ENCODE data around the gene TBC1D1.

TBC1D1 gene

GRCh38 chr4:38045289-38045988 lies 154.6 kb downstream of the TBC1D1 start:
- Histone ChIP-seq H3K27me3 (ENCODE audit: control insufficient read depth in 3 of 3, insufficient read depth in 3 of 3, low read depth in 1 of 3, low read length in 3 of 3) (no peaks in the 10 kb centered on the region), H3K18ac (ENCODE audit: low read length) (no peak overlapping the region), H3K79me1 (ENCODE audit: low read depth, low read length) (no peaks in the 10 kb centered on the region), H2BK12ac (ENCODE audit: low read length) (no peak overlapping the region), H2BK5ac (ENCODE audit: low read length) (no peak overlapping the region), H3K23ac (ENCODE audit: low read depth, low read length, poor library complexity) (no peak overlapping the region), H2AFZ (ENCODE audit: low read length) (no peak overlapping the region), H3K4ac (ENCODE audit: low read length) (no peak overlapping the region), H3K4me1 (ENCODE audit: control insufficient read depth in 2 of 2, insufficient read depth in 1 of 2, low read depth in 1 of 2, low read length in 2 of 2) (peaks cover 3 to 4% of the 10 kb centered on the region in 2 donors), H3K27ac (replicated peaks; ENCODE audit: low read length) (no peak overlapping the region), H3K4me3 (ENCODE audit: low read length in 2 of 2) (no peak overlapping the region), H2AK5ac (ENCODE audit: low read depth, low read length) (no peak overlapping the region), H3K36me3 (replicated peaks in 1 of 2; ENCODE audit: control insufficient read depth in 2 of 2, insufficient read depth in 2 of 2, low read length in 2 of 2) (peaks cover 7 to 59% of the 10 kb centered on the region in 2 donors), H2BK120ac (ENCODE audit: low read depth, low read length) (no peak overlapping the region), H3K4me2 (ENCODE audit: insufficient read depth, low read length, poor library complexity, severe bottlenecking) (no peak overlapping the region), H2BK15ac (ENCODE audit: low read length) (no peak overlapping the region), H4K8ac (ENCODE audit: low read depth, low read length) (no peak overlapping the region), H3K9me3 (replicated peaks in 1 of 2; ENCODE audit: control insufficient read depth in 2 of 2, insufficient read depth in 1 of 2, low read depth in 1 of 2, low read length in 2 of 2) (no peaks in the 10 kb centered on the region), H4K91ac (ENCODE audit: low read depth, low read length, poor library complexity) (no peak overlapping the region), H3K14ac (ENCODE audit: low read length) (no peak overlapping the region), H3K9ac (ENCODE audit: low read depth, low read length, poor library complexity) (no peak overlapping the region)
- no CpG with 5 or more reads among the region's 8 CpGs for WGBS, 2 donors (ENCODE audit: extremely low coverage in 2 of 2, insufficient read length in 2 of 2, insufficient replicate concordance in 1 of 2)
- DNase-seq (ENCODE audit: low spot score): no peak

GRCh38 chr4:38046727-38047489 lies 156.0 kb downstream of the TBC1D1 start:
- no peak overlapping the region for H2BK12ac ChIP-seq (ENCODE audit: low read length)
- peaks cover 3 to 4% of the 10 kb centered on the region in 2 donors for H3K4me1 ChIP-seq (ENCODE audit: control insufficient read depth in 2 of 2, insufficient read depth in 1 of 2, low read depth in 1 of 2, low read length in 2 of 2)
- no peak overlapping the region for H3K27ac ChIP-seq (replicated peaks; ENCODE audit: low read length)
- no peak overlapping the region for H4K8ac ChIP-seq (ENCODE audit: low read depth, low read length)
- H3K14ac ChIP-seq (ENCODE audit: low read length): peak overlapping the region; percentile 17
- no peak overlapping the region for H3K9ac ChIP-seq (ENCODE audit: low read depth, low read length, poor library complexity)
- no peak overlapping the region for H3K4ac ChIP-seq (ENCODE audit: low read length)
- H3K9me3 ChIP-seq (replicated peaks in 1 of 2; ENCODE audit: control insufficient read depth in 2 of 2, insufficient read depth in 1 of 2, low read depth in 1 of 2, low read length in 2 of 2): no peaks in the 10 kb centered on the region
- DNase-seq (ENCODE audit: low spot score): peak; percentile 17
- peak overlapping the region; percentile 27 for H2AFZ ChIP-seq (ENCODE audit: low read length)
- no peaks in the 10 kb centered on the region for H3K27me3 ChIP-seq (ENCODE audit: control insufficient read depth in 3 of 3, insufficient read depth in 3 of 3, low read depth in 1 of 3, low read length in 3 of 3)
- peaks cover 5 to 69% of the 10 kb centered on the region in 2 donors for H3K36me3 ChIP-seq (replicated peaks in 1 of 2; ENCODE audit: control insufficient read depth in 2 of 2, insufficient read depth in 2 of 2, low read length in 2 of 2)
- WGBS, 2 donors (ENCODE audit: extremely low coverage in 2 of 2, insufficient read length in 2 of 2, insufficient replicate concordance in 1 of 2): no CpG with 5 or more reads among the region's 5 CpGs
- no peak overlapping the region for H4K91ac ChIP-seq (ENCODE audit: low read depth, low read length, poor library complexity)
- H2BK120ac ChIP-seq (ENCODE audit: low read depth, low read length): no peak overlapping the region
- no peak overlapping the region for H3K4me3 ChIP-seq (ENCODE audit: low read length in 2 of 2)
- H3K23ac ChIP-seq (ENCODE audit: low read depth, low read length, poor library complexity): no peak overlapping the region
- H3K79me1 ChIP-seq (ENCODE audit: low read depth, low read length): peaks cover 1% of the 10 kb centered on the region
- H3K4me2 ChIP-seq (ENCODE audit: insufficient read depth, low read length, poor library complexity, severe bottlenecking): no peak overlapping the region
- H2BK5ac ChIP-seq (ENCODE audit: low read length): no peak overlapping the region
- no peak overlapping the region for H3K18ac ChIP-seq (ENCODE audit: low read length)
- no peak overlapping the region for H2AK5ac ChIP-seq (ENCODE audit: low read depth, low read length)
- no peak overlapping the region for H2BK15ac ChIP-seq (ENCODE audit: low read length)

GRCh38 chr4:38049545-38050170 lies 158.8 kb downstream of the TBC1D1 start:
- no peak overlapping the region for H4K8ac ChIP-seq (ENCODE audit: low read depth, low read length)
- H3K14ac ChIP-seq (ENCODE audit: low read length): no peak overlapping the region
- H2BK12ac ChIP-seq (ENCODE audit: low read length): no peak overlapping the region
- H4K91ac ChIP-seq (ENCODE audit: low read depth, low read length, poor library complexity): no peak overlapping the region
- DNase-seq (ENCODE audit: low spot score): no peak
- no peak overlapping the region for H3K4me2 ChIP-seq (ENCODE audit: insufficient read depth, low read length, poor library complexity, severe bottlenecking)
- H2BK120ac ChIP-seq (ENCODE audit: low read depth, low read length): no peak overlapping the region
- H3K9ac ChIP-seq (ENCODE audit: low read depth, low read length, poor library complexity): no peak overlapping the region
- H3K4me3 ChIP-seq (ENCODE audit: low read length in 2 of 2): no peak overlapping the region
- no CpG with 5 or more reads among the region's 15 CpGs for WGBS, 2 donors (ENCODE audit: extremely low coverage in 2 of 2, insufficient read length in 2 of 2, insufficient replicate concordance in 1 of 2)
- no peak overlapping the region for H2AFZ ChIP-seq (ENCODE audit: low read length)
- H2BK5ac ChIP-seq (ENCODE audit: low read length): no peak overlapping the region
- H3K27ac ChIP-seq (replicated peaks; ENCODE audit: low read length): no peak overlapping the region
- no peak overlapping the region for H3K18ac ChIP-seq (ENCODE audit: low read length)
- no peak overlapping the region for H2AK5ac ChIP-seq (ENCODE audit: low read depth, low read length)
- H3K27me3 ChIP-seq (ENCODE audit: control insufficient read depth in 3 of 3, insufficient read depth in 3 of 3, low read depth in 1 of 3, low read length in 3 of 3): no peaks in the 10 kb centered on the region
- no peak overlapping the region for H3K4ac ChIP-seq (ENCODE audit: low read length)
- H2BK15ac ChIP-seq (ENCODE audit: low read length): no peak overlapping the region
- peaks cover 2% of the 10 kb centered on the region for H3K79me1 ChIP-seq (ENCODE audit: low read depth, low read length)
- H3K9me3 ChIP-seq (replicated peaks in 1 of 2; ENCODE audit: control insufficient read depth in 2 of 2, insufficient read depth in 1 of 2, low read depth in 1 of 2, low read length in 2 of 2): no peaks in the 10 kb centered on the region
- no peak overlapping the region for H3K23ac ChIP-seq (ENCODE audit: low read depth, low read length, poor library complexity)
- H3K36me3 ChIP-seq (replicated peaks in 1 of 2; ENCODE audit: control insufficient read depth in 2 of 2, insufficient read depth in 2 of 2, low read length in 2 of 2): peaks cover 8 to 67% of the 10 kb centered on the region in 2 donors
- peaks cover 3 to 4% of the 10 kb centered on the region in 2 donors for H3K4me1 ChIP-seq (ENCODE audit: control insufficient read depth in 2 of 2, insufficient read depth in 1 of 2, low read depth in 1 of 2, low read length in 2 of 2)

Measured in neuronal stem cell (in vitro differentiated cells).